Neural progenitor cell (in vitro differentiated cells): Measurements from ENCODE around the gene HMGCS1.

ENCODE experiments used
- CTCF ChIP-seq: fragments of 200-600 bp; sonication (generic); IDR thresholded peaks from 2 replicates; pipeline ENCODE4 v1.5.1; 2017; ENCODE audit warnings: antibody characterized with exemption, mild to moderate bottlenecking
- EZH2 ChIP-seq: fragments of 200-600 bp; sonication (generic); IDR thresholded peaks from 2 replicates; pipeline ENCODE4 v1.6.1; 2017; ENCODE audit warnings: antibody characterized with exemption, mild to moderate bottlenecking, moderate library complexity
- EZH2phosphoT487 ChIP-seq: fragments of 200-600 bp; sonication (generic); IDR thresholded peaks from 2 replicates; pipeline ENCODE4 v1.6.1; 2017; ENCODE audit warnings: antibody characterized with exemption

- no peak for TF ChIP-seq CTCF
- TF ChIP-seq EZH2phosphoT487, result no peak
- no peak for TF ChIP-seq EZH2
Observed at GRCh38 chr5:43352131-43352530, 38.9 kb upstream of the HMGCS1 start.
